SK-N-SH (cell line): ENCODE measurements around the gene CEACAM3. TPM values are rescaled to one million over a fixed set of nuclear protein-coding genes. Genes with fewer than 3 reads are reported as not detected.

Source experiments
- CTCF ChIA-PET: fragments of 300-600, 350-600 bp; formaldehyde crosslinking; extraction: SDS; loops from one replicate; lab custom pipeline; 2021; lab: Yijun Ruan, JAX
- POLR2A ChIA-PET: fragments of 350-600 bp; sonication (Branson Sonifier 250); formaldehyde crosslinking; extraction: SDS; loops from one replicate; lab custom pipeline; 2020; ENCODE audit warnings: antibody characterized with exemption, inconsistent platforms; lab: Yijun Ruan, JAX
- DNase-seq: peaks from one replicate; pipeline ENCODE4 v3.0.0; 2012
- H2AFZ ChIP-seq: fragments of 200-600 bp; sonication (generic); 2 replicates; pipeline ENCODE4 v1.8.1; 2016; ENCODE audit warnings: antibody characterized with exemption, mild to moderate bottlenecking, low read depth
- H3F3A ChIP-seq: fragments of 200-600 bp; sonication (generic); replicated peaks from 2 replicates; pipeline ENCODE3; 2016; ENCODE audit warnings: antibody characterized with exemption, mild to moderate bottlenecking; ENCODE audit not compliant: insufficient read depth
- H3K27ac ChIP-seq, 2 experiments: fragments of 200-500 bp in 1 of 2; fragments of 200-600 bp in 1 of 2; sonication (Bioruptor generic) in 1 of 2; sonication (generic), shearing (Covaris generic) in 1 of 2; 2 replicates each; pipeline versions ENCODE4 v1.5.1 to v1.6.1; 2014 to 2016; ENCODE audit warnings: low read depth in 2 of 2, inconsistent platforms in 1 of 2, low read length in 1 of 2, mild to moderate bottlenecking in 1 of 2, mixed read lengths in 1 of 2
- H3K27me3 ChIP-seq: fragments of 200-600 bp; sonication (generic), shearing (Covaris generic); 2 replicates; pipeline ENCODE4 v1.6.1; 2016; ENCODE audit warnings: mixed run types; ENCODE audit not compliant: insufficient read depth
- H3K36me3 ChIP-seq, 2 experiments: fragments of 200-500 bp in 1 of 2; fragments of 200-600 bp in 1 of 2; sonication (Bioruptor generic) in 1 of 2; sonication (generic) in 1 of 2; replicated peaks in 1 of 2; 2 replicates each; pipeline versions ENCODE3 to v1.5.1; 2014 to 2016; ENCODE audit warnings: low read length in 1 of 2, mild to moderate bottlenecking in 1 of 2; ENCODE audit not compliant: insufficient read depth in 2 of 2, control insufficient read depth in 1 of 2
- H3K4me1 ChIP-seq, 2 experiments: fragments of 200-500 bp in 1 of 2; fragments of 200-600 bp in 1 of 2; sonication (Bioruptor generic) in 1 of 2; sonication (generic), shearing (Covaris generic) in 1 of 2; 2 replicates each; pipeline versions ENCODE4 v1.5.1 to v1.6.1; 2014 to 2016; ENCODE audit warnings: low read depth in 1 of 2, low read length in 1 of 2, mixed run types in 1 of 2; ENCODE audit not compliant: insufficient read depth in 2 of 2, control insufficient read depth in 1 of 2
- H3K4me2 ChIP-seq: fragments of 200-600 bp; sonication (generic), shearing (Covaris generic); 2 replicates; pipeline ENCODE4 v1.6.1; 2017; ENCODE audit warnings: mixed run types
- H3K4me3 ChIP-seq, 2 experiments: fragments of 200-500 bp in 1 of 2; fragments of 200-600 bp in 1 of 2; sonication (Bioruptor generic) in 1 of 2; sonication (generic), shearing (Covaris generic) in 1 of 2; 2 replicates each; pipeline versions ENCODE4 v1.5.1 to v1.8.1; 2014 to 2016; ENCODE audit warnings: low read depth in 2 of 2, inconsistent platforms in 1 of 2, low read length in 1 of 2, mild to moderate bottlenecking in 1 of 2, mixed read lengths in 1 of 2, moderate library complexity in 1 of 2
- H3K79me2 ChIP-seq: fragments of 200-600 bp; sonication (generic); 2 replicates; pipeline ENCODE4 v1.8.1; 2017; ENCODE audit warnings: mild to moderate bottlenecking; ENCODE audit not compliant: insufficient read depth
- H3K9ac ChIP-seq: fragments of 200-600 bp; sonication (generic); 2 replicates; pipeline ENCODE4 v1.6.1; 2017; ENCODE audit warnings: mixed run types
- H3K9me2 ChIP-seq: fragments of 200-600 bp; sonication (generic); 2 replicates; pipeline ENCODE4 v1.6.1; 2017; ENCODE audit warnings: mixed run types
- H3K9me3 ChIP-seq: fragments of 200-600 bp; sonication (generic); 2 replicates; pipeline ENCODE4 v1.6.1; 2017; ENCODE audit warnings: mixed run types, mild to moderate bottlenecking, moderate library complexity
- H4K20me1 ChIP-seq: fragments of 200-600 bp; sonication (generic); 2 replicates; pipeline ENCODE4 v1.6.1; 2017; ENCODE audit warnings: mild to moderate bottlenecking, mixed run types; ENCODE audit not compliant: insufficient read depth
- CTCF ChIP-seq: fragments of 200-600 bp; sonication (generic); IDR thresholded peaks from 2 replicates; pipeline ENCODE4 v1.6.1; 2017; ENCODE audit warnings: antibody characterized with exemption, mild to moderate bottlenecking, moderate library complexity
- FOXM1 ChIP-seq: IDR thresholded peaks from 2 replicates; pipeline ENCODE4 v1.4.0; 2012; ENCODE audit warnings: low read depth, mild to moderate bottlenecking
- GABPA ChIP-seq: IDR thresholded peaks from 2 replicates; pipeline ENCODE4 v1.4.0; 2012; ENCODE audit warnings: low read depth, mild to moderate bottlenecking
- GATA2 ChIP-seq: sonication (generic); formaldehyde crosslinking; IDR thresholded peaks from 2 replicates; pipeline ENCODE4 v1.5.0; 2020; ENCODE audit warnings: mild to moderate bottlenecking, missing genetic modification reagents
- IRF3 ChIP-seq: fragments of 150-350 bp; IDR thresholded peaks from 2 replicates; pipeline ENCODE4 v1.6.1; 2016; ENCODE audit warnings: mild to moderate bottlenecking, low read depth, low read length
- JUND ChIP-seq: IDR thresholded peaks from 2 replicates; pipeline ENCODE4 v1.4.0; 2012
- MAX ChIP-seq: IDR thresholded peaks from 2 replicates; pipeline ENCODE4 v1.4.0; 2012; ENCODE audit warnings: low read depth
- MEF2A ChIP-seq: IDR thresholded peaks from 2 replicates; pipeline ENCODE4 v1.4.0; 2012; ENCODE audit warnings: low read depth, borderline replicate concordance
- PBX3 ChIP-seq: IDR thresholded peaks from 2 replicates; pipeline ENCODE4; 2012
- POLR2AphosphoS5 ChIP-seq: IDR thresholded peaks from 2 replicates; pipeline ENCODE4 v1.6.1; 2012; ENCODE audit warnings: low read depth, low read length
- RFX5 ChIP-seq: IDR thresholded peaks from 2 replicates; pipeline ENCODE4 v1.6.1; 2012; ENCODE audit warnings: mild to moderate bottlenecking, improper control_type of control experiment, low read length
- RXRA ChIP-seq: IDR thresholded peaks from 2 replicates; pipeline ENCODE4 v1.4.0; 2012; ENCODE audit warnings: low read depth, mild to moderate bottlenecking, borderline replicate concordance
- SIN3A ChIP-seq: IDR thresholded peaks from 2 replicates; pipeline ENCODE4 v1.6.1; 2012; ENCODE audit warnings: low read depth, mild to moderate bottlenecking, low read length, moderate library complexity, borderline replicate concordance
- SMC3 ChIP-seq: IDR thresholded peaks from 2 replicates; pipeline ENCODE4 v1.6.1; 2012; ENCODE audit warnings: low read depth, low read length, improper control_type of control experiment
- TCF12 ChIP-seq: IDR thresholded peaks from 2 replicates; pipeline ENCODE4 v1.4.0; 2012
- USF2 ChIP-seq: fragments of 150-350 bp; IDR thresholded peaks from 2 replicates; pipeline ENCODE4 v1.6.1; 2017; ENCODE audit warnings: antibody characterized with exemption, low read length, low read depth, borderline replicate concordance
- ZBTB33 ChIP-seq: IDR thresholded peaks from 2 replicates; pipeline ENCODE4 v1.4.0; 2012; ENCODE audit warnings: low read depth, borderline replicate concordance
- WGBS: methylation state at CpG from one replicate; pipeline ENCODE4 v1.1.6; 2017; ENCODE audit warnings: low lambda C conversion rate; 5-methylcytosine and 5-hydroxymethylcytosine counted together
- polyA plus RNA-seq, 3 experiments: library from polyadenylated mRNA; depleted of rRNA; stranded (reverse); fragments of >200 nt; gene quantifications; 2 replicates each; pipeline ENCODE4 v1.2.3, GENCODE V29; 2012

The CEACAM3 gene
- polyA plus RNA-seq, 1 of the 3 experiments (the other 2 are of a cell fraction), result not detected

DNA sequence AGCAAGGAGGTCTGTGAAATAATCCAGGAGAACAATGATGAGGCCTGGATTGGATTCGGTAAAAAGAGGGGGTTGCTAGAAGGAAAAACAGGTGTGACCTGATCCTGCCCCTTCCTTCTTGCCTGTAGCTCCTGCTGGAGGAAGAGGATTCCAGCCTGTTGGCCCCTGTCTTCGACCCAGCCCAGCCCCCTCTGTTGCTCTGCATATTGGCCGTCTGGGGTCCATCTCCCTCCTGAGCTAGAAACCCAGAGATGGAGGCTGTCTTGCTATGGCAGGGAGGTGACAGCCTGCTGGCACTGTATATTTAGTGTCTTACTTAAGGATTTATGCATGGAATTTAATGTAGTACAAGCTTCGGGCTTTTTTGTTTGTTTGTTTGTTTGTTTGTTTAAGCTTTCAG lies 55.1 kb downstream of the CEACAM3 start:
- H3K9ac ChIP-seq, result no peak overlapping the region
- no peak for TF ChIP-seq PBX3
- TF ChIP-seq TCF12, result no peak
- no peak for TF ChIP-seq IRF3
- no peak for TF ChIP-seq POLR2AphosphoS5
- no peak for TF ChIP-seq USF2
- no peak for TF ChIP-seq SMC3
- TF ChIP-seq FOXM1, result no peak
- no peak for TF ChIP-seq JUND
- no peak for TF ChIP-seq GABPA
- POLR2A ChIA-PET, result interaction anchor here (0.8 kb wide), 1 partner anchor 8 kb away, joined by 3 read pairs; the partner anchor contains the start of gene RPS19

GRCh38 chr19:41853344-41853743 lies 57.0 kb downstream of the CEACAM3 start:
- H4K20me1 ChIP-seq, result no peaks in the 10 kb centered on the region
- no peaks in the 10 kb centered on the region for H3K9me3 ChIP-seq
- no peak for DNase-seq
- no peak overlapping the region for H3K4me2 ChIP-seq
- ChIA-PET POLR2A (no interaction called here), CTCF (interaction anchor here (1.0 to 5.5 kb wide), 2 partner anchors 12 to 17 kb away, joined by 3 to 34 read pairs; no protein-coding TSS in a partner anchor)
- no peaks in the 10 kb centered on the region for H3K36me3 ChIP-seq
- no peak overlapping the region for H3K27ac ChIP-seq
- no peaks in the 10 kb centered on the region for H3K9me2 ChIP-seq
- 14% methylated on average over 2 of the region's 2 CpGs for WGBS
- no peaks in the 10 kb centered on the region for H3K4me1 ChIP-seq
- no peaks in the 10 kb centered on the region for H3K79me2 ChIP-seq
- peaks cover 67% of the 10 kb centered on the region for H3K27me3 ChIP-seq
- H2AFZ ChIP-seq, result no peak overlapping the region
- no peak overlapping the region for H3K9ac ChIP-seq
- no peaks in the 10 kb centered on the region for H3F3A ChIP-seq
- no peak overlapping the region for H3K4me3 ChIP-seq
- TF ChIP-seq POLR2AphosphoS5 (no peak), ZBTB33 (no peak), MEF2A (no peak), RFX5 (no peak), IRF3 (no peak), PBX3 (no peak), MAX (no peak), CTCF (no peak), SIN3A (no peak), GATA2 (CRISPR knock-in tag) (no peak), JUND (no peak), RXRA (no peak)

More for the DNA sequence above, 55.1 kb downstream of the CEACAM3 start:
- H2AFZ ChIP-seq, result no peak overlapping the region
- no peak overlapping the region for H3K4me2 ChIP-seq
- CTCF ChIA-PET, result interaction anchor here (1.3 to 5.5 kb wide), 5 partner anchors 15 to 145 kb away, joined by 3 to 34 read pairs (median 6); no protein-coding TSS in a partner anchor
- H3K9me3 ChIP-seq, result no peaks in the 10 kb centered on the region
- H3K9me2 ChIP-seq, result no peaks in the 10 kb centered on the region
- WGBS, result 20% methylated on average over 4 of the region's 4 CpGs
- H3K4me3 ChIP-seq, result no peak overlapping the region
- H3K79me2 ChIP-seq, result no peaks in the 10 kb centered on the region
- H3K36me3 ChIP-seq, result no peaks in the 10 kb centered on the region
- no peaks in the 10 kb centered on the region for H4K20me1 ChIP-seq
- H3F3A ChIP-seq, result no peaks in the 10 kb centered on the region
- H3K27ac ChIP-seq, result no peak overlapping the region
- no peaks in the 10 kb centered on the region for H3K4me1 ChIP-seq
- peaks cover 65% of the 10 kb centered on the region for H3K27me3 ChIP-seq
- DNase-seq, result no peak
